Thyroid gland (tissue), 4 donors: ENCODE results near the gene IL1B. TPM values are rescaled to one million over a fixed set of nuclear protein-coding genes. Genes with fewer than 3 reads are reported as not detected.

Experiments used
- DNase-seq, 2 donors: peaks; one replicate each; pipeline ENCODE4 v3.0.0-alpha.2; 2019
- H3K27ac ChIP-seq, 3 donors: fragments of 200-600 bp; sonication (generic); 1 replicate in 2 of 3; 2 replicates in 1 of 3; pipeline ENCODE4 v1.5.1; 2016 to 2019; ENCODE audit warnings: mild to moderate bottlenecking in 1 of 3, moderate library complexity in 1 of 3
- H3K27me3 ChIP-seq: fragments of 200-600 bp; sonication (generic); one replicate; pipeline ENCODE4 v1.5.1; 2019
- H3K36me3 ChIP-seq, 2 donors: fragments of 200-600 bp; sonication (generic); one replicate each; pipeline ENCODE4 v1.5.1; 2016 to 2019
- H3K4me1 ChIP-seq, 2 donors: fragments of 200-600 bp; sonication (generic); one replicate each; pipeline ENCODE4 v1.5.1; 2017 to 2019
- H3K4me3 ChIP-seq, 3 donors: fragments of 200-600 bp; sonication (generic); replicated peaks in 1 of 3; 1 replicate in 2 of 3; 2 replicates in 1 of 3; pipeline ENCODE4 v1.5.1; 2016; ENCODE audit warnings: mild to moderate bottlenecking in 1 of 3
- H3K9me3 ChIP-seq: fragments of 200-600 bp; sonication (generic); one replicate; pipeline ENCODE4 v1.5.1; 2017
- POLR2A ChIP-seq, 2 donors: fragments of 450-650 bp; IDR thresholded peaks; one replicate each; pipeline ENCODE4 v1.6.1; 2017; ENCODE audit warnings: antibody characterized with exemption in 2 of 2, mild to moderate bottlenecking in 2 of 2, moderate library complexity in 1 of 2
- WGBS, 2 donors: methylation state at CpG; one replicate each; pipeline ENCODE4 v1.1.5; 2017; 5-methylcytosine and 5-hydroxymethylcytosine counted together
- intact Hi-C: fragments of 100-400 bp; cut with DNase I; formaldehyde crosslinking; loops from one replicate; pipeline ENCODE4 v1.15.1; 2023
- total RNA-seq, 4 donors: library from RNA; depleted of rRNA; stranded (reverse); fragments of >200 nt; gene quantifications; one replicate each; pipeline ENCODE4 v1.2.3, GENCODE V29; 2016
- TF ChIP-seq, protein P1 (sequence below), 6 experiments: fragments of 200-600 bp in 3 of 6; fragments of 450-650 bp in 3 of 6; sonication (generic) in 3 of 6; IDR thresholded peaks; one replicate each; pipeline ENCODE4 v1.5.1; 2016 to 2019; ENCODE audit warnings: antibody characterized with exemption in 6 of 6, mild to moderate bottlenecking in 2 of 6, inconsistent platforms in 1 of 6, moderate library complexity in 1 of 6

IL1B gene
- total RNA-seq, 4 donors from 2014 or later = 0.27 to 1.3 TPM; not detected in 2

GRCh38 chr2:112824694-112825085, 11.9 kb downstream of the IL1B start:
- H3K36me3 ChIP-seq = no peaks in the 10 kb centered on the region
- no peak for DNase-seq
- intact Hi-C loops = no loop called here
- H3K27me3 ChIP-seq = no peaks in the 10 kb centered on the region
- H3K27ac ChIP-seq = no peak overlapping the region
- no peak overlapping the region for H3K4me3 ChIP-seq
- H3K4me1 ChIP-seq = peaks cover 0 to 5% of the 10 kb centered on the region in 2 donors
- TF ChIP-seq POLR2A (IDR thresholded peaks at IDR 0.05) = no peak
- TF ChIP-seq, protein P1, sequence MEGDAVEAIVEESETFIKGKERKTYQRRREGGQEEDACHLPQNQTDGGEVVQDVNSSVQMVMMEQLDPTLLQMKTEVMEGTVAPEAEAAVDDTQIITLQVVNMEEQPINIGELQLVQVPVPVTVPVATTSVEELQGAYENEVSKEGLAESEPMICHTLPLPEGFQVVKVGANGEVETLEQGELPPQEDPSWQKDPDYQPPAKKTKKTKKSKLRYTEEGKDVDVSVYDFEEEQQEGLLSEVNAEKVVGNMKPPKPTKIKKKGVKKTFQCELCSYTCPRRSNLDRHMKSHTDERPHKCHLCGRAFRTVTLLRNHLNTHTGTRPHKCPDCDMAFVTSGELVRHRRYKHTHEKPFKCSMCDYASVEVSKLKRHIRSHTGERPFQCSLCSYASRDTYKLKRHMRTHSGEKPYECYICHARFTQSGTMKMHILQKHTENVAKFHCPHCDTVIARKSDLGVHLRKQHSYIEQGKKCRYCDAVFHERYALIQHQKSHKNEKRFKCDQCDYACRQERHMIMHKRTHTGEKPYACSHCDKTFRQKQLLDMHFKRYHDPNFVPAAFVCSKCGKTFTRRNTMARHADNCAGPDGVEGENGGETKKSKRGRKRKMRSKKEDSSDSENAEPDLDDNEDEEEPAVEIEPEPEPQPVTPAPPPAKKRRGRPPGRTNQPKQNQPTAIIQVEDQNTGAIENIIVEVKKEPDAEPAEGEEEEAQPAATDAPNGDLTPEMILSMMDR (IDR thresholded peaks at IDR 0.05) = no peak
- no peaks in the 10 kb centered on the region for H3K9me3 ChIP-seq

GRCh38 chr2:112821682-112822081, 14.9 kb downstream of the IL1B start:
- WGBS, 2 donors = 81 to 84% methylated on average over 4 of the region's 4 CpGs
- H3K4me3 ChIP-seq = no peak overlapping the region
- no peak for DNase-seq
- no peaks in the 10 kb centered on the region for H3K27me3 ChIP-seq
- no peaks in the 10 kb centered on the region for H3K36me3 ChIP-seq
- TF ChIP-seq, protein P1 (IDR thresholded peaks at IDR 0.05) = no peak
- no peak for TF ChIP-seq POLR2A (IDR thresholded peaks at IDR 0.05)
- no peaks in the 10 kb centered on the region for H3K9me3 ChIP-seq
- H3K27ac ChIP-seq = no peak overlapping the region
- intact Hi-C loops = no loop called here
- peaks cover 0 to 5% of the 10 kb centered on the region in 2 donors for H3K4me1 ChIP-seq

- no peaks in the 10 kb centered on the region for H3K36me3 ChIP-seq
- intact Hi-C loops = no loop called here
- no peaks in the 10 kb centered on the region for H3K27me3 ChIP-seq
- H3K4me1 ChIP-seq = peaks cover 0 to 5% of the 10 kb centered on the region in 2 donors
- H3K27ac ChIP-seq = no peak overlapping the region
- 84 to 85% methylated on average over 5 of the region's 5 CpGs for WGBS, 2 donors
- H3K9me3 ChIP-seq = no peaks in the 10 kb centered on the region
- no peak overlapping the region for H3K4me3 ChIP-seq
- TF ChIP-seq, protein P1 (IDR thresholded peaks at IDR 0.05) = no peak
- TF ChIP-seq POLR2A (IDR thresholded peaks at IDR 0.05) = no peak
- no peak for DNase-seq
These were observed 15.4 kb downstream of the IL1B start for GRCh38 chr2:112821142-112821541.

DNA sequence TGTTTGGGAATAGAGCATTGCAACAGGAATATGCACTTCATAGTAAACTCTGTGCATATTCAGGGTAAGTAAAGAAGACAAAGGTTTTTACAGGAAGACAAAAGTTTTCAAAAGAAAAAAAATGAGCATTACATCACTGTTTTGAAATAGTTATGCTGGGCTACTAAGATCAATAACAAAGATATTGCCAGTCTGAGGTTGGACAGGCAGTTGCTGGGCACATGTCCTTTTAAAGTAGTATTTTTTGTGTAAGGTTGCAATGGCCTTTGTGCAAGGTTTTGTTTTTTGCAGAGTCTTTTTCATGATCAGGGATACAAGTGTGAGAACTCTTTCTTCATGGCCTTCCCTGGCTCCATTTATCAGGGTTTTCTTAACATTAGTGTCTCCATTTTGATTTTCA, 16.2 kb downstream of the IL1B start:
- H3K27me3 ChIP-seq = no peaks in the 10 kb centered on the region
- peaks cover 0 to 5% of the 10 kb centered on the region in 2 donors for H3K4me1 ChIP-seq
- no peak overlapping the region for H3K4me3 ChIP-seq
- DNase-seq = no peak
- H3K27ac ChIP-seq = no peak overlapping the region
- H3K36me3 ChIP-seq = no peaks in the 10 kb centered on the region
- intact Hi-C loops = no loop called here
- no peaks in the 10 kb centered on the region for H3K9me3 ChIP-seq
- TF ChIP-seq POLR2A (IDR thresholded peaks at IDR 0.05) = no peak
- TF ChIP-seq, protein P1 (IDR thresholded peaks at IDR 0.05) = no peak

DNA sequence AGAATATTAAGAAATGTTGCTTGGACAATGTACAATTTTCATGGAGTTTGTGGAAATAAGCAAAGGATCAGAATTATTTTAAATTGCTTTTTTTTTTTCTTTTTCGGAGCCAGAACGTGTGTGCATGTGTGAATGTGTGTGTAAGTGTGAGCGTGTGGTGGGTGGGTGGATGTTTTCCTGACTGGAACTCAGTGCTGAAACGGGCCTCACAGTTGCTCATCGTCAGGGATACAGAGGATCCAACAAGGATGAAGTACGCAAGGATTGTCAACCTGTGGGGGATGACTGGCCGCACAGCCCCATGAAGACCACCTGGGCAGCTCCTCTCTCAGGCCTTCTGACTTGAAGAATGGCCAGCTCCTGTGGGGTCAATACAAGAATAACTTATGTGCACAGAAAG, 17.5 kb downstream of the IL1B start:
- DNase-seq = no peak
- H3K27ac ChIP-seq = no peak overlapping the region
- H3K4me1 ChIP-seq = peaks cover 0 to under 1% of the 10 kb centered on the region in 2 donors
- no peaks in the 10 kb centered on the region for H3K9me3 ChIP-seq
- intact Hi-C loops = no loop called here
- WGBS, 2 donors = 85 to 87% methylated on average over 7 of the region's 7 CpGs
- no peaks in the 10 kb centered on the region for H3K27me3 ChIP-seq
- TF ChIP-seq POLR2A (IDR thresholded peaks at IDR 0.05) = no peak
- TF ChIP-seq, protein P1 (IDR thresholded peaks at IDR 0.05) = no peak
- no peaks in the 10 kb centered on the region for H3K36me3 ChIP-seq
- H3K4me3 ChIP-seq = no peak overlapping the region
